ENCODE results near the gene SEC22B.
"Not testable (repeated sequence)": the region's sequence is repeated elsewhere in the genome, so short reads cannot be mapped to it uniquely, and the experiment has no call there.

SEC22B gene

DNA sequence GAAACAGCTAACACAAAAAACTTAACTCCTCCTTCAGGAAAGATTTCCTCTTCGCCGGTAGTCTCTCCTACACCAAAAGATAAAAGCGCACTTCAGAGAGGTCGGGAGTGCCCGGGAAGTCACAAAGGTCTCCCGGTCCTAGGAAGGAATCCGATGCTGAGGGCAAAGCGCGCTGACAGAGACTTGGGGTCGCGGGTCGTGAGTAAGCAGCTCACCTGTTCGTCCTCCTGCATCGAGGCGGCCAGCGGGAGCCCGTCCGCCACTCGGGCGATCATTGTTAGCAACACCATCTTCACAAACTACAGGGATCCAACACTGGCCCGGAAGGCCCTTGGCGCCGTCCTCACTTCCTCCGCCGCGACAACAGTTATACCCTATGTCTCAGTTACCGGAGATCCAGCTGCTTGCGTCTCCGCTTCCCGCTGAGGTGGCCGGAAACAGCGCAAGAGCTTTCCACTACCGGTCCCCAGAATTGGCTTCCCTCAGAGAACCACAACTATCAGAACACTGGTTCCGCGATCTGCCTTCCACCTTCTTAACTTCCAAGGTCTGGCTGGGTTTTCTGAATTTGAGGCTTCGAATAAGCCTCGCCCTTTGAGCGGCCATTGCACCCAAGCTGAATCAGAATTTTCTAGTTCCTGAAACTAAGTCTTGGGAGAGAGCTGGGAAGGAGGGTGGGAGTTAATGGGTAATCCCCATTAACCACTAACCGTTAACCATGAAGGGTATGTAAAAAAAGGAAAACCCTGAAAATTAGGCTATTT, at the start of gene SEC22B:
SEC22B (minus strand) TSS at position 429 of the 764 bp plus-strand sequence; CDS start at position 290, 139 bp downstream.
- peak; percentile 71 to 78 for DNase-seq (ENCODE audit: low read depth in 1 of 2, low spot score in 1 of 2)

DNA sequence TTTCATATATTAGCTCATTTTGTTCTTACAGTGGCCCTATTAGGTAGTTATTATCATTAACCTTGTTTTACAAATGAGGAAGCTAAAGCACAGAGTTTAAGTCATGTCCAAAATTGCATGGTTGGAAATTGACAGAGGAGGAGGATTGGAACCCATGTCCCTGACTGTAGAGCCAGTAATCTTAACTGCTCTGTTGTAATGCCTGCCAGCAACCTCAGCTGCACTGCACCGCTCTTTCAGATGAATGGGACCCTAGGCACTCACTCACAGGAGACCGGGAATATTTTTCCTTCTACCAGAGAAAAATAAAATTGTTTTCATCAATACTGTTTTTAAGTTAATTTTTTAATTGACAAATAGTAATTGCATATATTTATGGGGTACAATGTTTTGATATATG, 41.6 kb upstream of the SEC22B start:
- not testable (repeated sequence) for DNase-seq (ENCODE audit: low read depth in 1 of 2, low spot score in 1 of 2)

DNA sequence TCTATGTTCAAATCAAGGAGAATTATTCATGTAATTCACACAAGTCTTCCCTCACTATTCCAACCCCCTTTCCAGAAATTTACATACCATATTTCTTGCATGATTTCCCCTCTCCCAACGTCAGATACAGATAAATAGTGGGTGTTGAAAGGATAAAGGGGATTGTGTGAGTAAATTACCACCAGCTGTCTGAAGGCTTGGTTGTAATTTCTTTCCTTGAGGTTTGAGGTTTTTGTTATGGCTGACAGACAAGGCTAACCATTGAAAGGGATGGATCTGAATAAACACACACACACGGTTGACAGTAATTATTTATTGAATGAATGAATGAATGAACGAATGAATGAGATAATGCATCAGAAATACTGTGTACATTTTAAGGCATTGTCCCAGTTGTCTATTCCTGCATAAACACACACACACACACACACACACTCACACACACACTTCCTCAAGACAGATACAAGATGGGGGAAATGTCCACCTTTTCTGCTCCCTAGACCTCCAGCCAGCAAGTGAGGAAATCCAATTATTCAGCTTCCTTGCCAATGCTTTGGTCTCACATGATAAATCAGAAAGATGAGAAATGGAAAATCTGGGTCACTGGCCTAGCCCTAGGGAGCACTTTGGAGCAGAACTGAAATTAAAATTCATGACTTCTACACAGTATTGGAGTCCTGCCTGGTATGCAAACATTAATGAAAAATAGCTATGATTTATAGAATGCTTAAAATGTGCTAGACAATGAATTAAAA, 41.0 kb upstream of the SEC22B start:
- DNase-seq (ENCODE audit: low read depth in 1 of 2, low spot score in 1 of 2): not testable (repeated sequence)

DNA sequence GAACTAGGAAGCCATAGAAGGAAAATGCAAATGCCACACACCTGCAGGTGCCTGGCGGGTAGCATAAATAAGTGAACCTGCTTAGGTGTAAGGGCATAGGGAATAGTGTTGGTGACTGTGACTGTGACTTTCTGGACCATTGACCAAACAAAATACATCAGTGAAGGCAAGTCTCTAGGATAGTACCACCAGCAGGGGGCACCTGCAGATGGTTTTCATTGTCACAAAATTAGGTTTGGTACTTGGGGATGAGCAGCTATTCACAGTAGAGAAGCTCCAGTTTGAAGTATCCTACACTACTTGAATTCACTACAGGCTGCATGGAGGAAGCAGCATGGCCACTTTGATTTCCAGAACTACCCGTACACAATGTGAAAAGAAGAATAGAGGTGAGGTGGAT, 37.3 kb upstream of the SEC22B start:
- DNase-seq (ENCODE audit: low read depth in 1 of 2, low spot score in 1 of 2): not testable (repeated sequence)

DNA sequence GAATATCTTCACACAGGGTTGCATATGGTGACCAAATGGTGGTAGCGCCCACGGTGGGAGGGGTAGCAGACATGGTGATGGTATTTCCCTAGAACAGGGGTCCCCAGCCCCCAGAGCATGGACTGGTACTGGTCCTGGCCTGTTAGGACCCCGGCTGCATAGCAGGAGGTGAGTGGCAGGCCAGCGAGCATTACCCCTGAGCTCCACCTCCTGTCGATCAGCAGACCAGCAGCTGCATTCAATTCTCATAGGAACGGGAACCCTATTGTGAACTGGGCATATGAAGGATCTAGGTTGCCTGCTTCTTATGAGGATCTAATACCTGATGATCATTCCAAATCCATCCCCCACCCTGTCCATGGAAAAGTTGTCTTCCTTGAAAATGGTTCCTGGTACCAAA, 34.4 kb upstream of the SEC22B start:
- DNase-seq (ENCODE audit: low read depth in 1 of 2, low spot score in 1 of 2): not testable (repeated sequence)

DNA sequence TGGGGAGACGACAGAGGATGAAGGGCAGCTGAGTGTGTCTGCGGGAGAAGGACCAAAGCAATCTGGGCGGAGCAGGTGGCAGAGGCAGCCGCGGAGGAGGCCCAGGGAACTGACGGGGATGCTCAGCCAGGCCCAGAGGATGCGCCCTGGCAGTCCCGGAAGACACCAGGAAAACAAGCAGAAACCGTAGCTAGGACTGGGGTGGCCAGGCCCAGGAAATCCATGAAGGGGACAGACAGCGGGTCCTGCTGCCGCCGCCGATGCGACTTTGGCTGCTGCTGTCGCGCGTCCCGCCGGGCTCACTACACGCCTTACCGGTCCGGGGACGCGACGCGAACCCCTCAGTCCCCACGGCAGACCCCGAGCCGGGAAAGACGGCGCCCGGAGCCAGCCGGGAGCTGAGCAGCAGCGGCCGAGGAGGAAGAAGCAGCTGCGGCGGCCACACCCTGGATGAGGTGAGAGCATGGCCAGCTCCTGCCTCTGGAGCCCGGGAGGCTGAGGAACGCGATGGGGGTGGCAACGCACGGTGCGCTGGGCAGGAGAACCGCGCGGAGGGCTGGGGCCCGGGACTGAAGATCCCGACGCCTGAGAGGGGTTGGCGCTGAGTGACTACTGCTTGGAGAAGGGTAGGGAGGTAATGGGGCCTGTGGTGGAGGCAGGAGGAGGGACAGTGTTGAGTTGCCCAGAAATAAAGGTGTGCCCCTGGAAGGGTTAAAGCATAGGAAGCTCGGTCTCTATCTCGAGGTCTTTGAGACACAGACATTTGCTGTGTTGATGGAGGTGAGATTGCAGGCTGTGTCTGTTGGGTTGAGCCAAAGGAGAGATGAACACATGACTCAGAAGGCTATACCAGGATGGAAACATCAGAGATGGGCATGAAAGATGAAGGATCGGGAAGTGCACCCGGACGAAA, 20.8 kb upstream of the SEC22B start:
- not testable (repeated sequence) for DNase-seq (ENCODE audit: low read depth in 1 of 2, low spot score in 1 of 2)

DNA sequence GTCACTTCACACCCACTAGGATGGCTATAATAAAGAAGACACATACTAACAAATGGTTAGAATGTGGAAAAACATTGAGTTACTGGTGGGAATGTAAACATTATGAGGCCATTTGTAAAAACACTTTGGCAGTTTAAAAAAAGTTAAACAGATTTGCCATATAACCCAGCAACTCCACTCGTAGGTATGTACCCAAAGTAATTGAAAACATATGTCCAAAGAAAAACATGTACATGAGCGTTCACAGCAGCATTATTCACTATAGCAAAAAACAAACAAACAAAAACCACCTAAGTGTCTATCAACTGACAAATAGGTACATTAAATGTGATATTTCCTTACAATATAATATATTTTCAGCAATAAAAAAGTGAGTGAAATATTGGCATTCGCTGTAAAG, 12.3 kb upstream of the SEC22B start:
- not testable (repeated sequence) for DNase-seq (ENCODE audit: low read depth in 1 of 2, low spot score in 1 of 2)

DNA sequence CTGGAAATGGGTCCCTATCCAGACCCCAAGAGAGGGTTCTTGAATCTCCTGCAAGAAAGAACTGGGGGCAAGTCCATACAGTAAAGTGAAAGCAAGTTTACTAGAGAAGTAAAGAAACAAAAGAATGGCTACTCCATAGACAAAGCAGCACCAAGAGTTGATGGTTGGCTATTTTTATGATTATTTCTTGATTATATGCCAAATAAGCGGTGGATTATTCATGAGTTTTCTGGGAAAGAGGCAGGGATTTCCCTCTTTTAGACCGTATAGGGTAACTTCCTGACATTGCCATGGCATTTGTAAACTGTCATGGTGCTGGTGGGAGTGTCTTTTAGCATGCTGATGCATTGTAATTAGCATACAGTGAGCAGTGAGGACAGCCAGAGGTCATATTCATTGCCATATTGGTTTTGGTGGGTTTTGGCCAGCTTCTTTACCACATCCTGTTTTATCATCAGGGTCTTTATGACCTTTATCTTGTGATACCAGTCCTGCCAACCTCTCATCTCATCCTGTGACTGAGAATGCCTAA, 5.9 kb upstream of the SEC22B start:
- not testable (repeated sequence) for DNase-seq (ENCODE audit: low read depth in 1 of 2, low spot score in 1 of 2)

DNA sequence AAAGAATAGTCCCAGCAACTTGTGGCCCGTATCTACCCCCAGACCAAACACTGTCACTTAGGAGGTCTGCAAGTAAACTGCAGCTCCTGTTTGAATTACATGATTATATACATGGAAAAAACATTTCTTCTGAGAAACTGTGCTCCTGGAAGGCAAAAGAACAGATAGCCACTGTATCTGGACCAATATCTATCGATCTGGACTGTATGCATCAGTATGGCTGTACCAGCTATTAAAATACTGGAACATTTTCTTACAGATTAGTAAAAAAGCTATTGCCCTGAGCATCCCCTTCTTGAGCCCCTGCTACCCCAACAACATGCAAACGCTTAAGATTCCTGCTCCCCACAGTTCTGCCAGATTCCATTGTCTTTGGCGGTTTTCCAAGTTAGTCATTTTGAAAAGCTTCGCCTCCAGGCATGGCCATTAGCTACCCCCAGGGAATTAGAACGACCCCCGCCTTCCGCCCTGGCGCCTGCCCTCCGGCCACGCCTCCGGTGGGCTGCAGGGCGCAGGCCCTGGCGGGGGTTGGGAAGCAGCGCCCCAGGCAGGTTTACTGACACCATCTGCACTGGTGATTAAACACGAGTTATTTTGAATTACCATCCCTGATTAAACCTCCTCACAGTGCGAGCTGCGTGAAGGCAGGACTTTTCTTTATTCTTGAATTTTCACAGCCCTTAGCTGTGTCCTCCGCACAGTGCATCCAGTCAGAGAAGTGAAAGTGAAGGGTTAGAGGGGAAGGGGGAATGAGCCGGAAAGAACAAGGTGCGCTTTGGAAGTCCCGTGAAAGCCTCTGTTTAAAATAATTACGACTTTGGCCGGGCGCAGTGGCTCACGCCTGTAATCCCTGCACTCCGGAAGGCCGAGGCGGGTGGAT, 3.7 kb upstream of the SEC22B start:
- DNase-seq (ENCODE audit: low read depth in 1 of 2, low spot score in 1 of 2): not testable (repeated sequence)

DNA sequence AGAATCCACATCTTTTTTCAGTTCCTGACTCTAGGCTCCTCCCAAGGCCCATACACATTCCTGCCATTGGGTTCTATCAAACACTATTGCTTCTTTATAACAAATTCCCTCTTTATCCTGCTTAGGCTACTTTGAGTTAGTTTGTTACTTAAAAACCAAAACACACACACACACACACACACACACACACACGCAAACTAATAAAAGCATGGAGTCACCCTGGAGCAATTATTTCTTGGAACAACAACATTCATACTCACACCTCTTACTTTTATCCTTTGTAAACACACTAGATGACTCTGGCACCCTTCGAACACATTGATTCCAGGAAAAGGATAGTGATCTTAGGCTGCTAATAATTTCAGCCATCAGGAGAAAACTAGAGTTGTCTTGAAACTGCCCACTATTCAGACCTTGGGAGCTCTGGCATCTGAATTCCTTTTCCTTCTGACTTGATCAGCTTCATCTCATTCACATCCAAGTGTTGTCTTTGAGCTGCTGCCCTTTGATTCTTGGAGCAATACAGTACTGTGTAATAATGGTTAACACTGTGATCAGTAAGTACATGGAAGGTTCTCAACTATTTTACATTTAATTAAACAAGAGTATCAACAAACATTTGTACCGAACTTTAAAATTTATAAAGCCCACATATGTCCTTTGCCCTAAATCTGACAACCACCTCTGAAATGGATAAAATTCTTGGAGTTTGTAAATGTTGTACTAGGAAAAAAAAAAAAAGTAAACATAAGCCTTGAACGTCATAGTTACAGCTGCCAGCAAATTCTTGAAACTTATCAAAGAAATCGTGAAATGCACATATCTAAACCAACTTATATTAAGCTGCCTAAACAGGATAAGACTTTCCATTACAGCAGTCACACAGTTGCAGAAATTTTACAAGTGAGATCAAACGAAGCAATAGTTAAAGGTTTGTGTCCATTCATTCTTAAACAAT, 2.8 kb upstream of the SEC22B start:
- no peak for DNase-seq (ENCODE audit: low read depth in 1 of 2, low spot score in 1 of 2)

DNA sequence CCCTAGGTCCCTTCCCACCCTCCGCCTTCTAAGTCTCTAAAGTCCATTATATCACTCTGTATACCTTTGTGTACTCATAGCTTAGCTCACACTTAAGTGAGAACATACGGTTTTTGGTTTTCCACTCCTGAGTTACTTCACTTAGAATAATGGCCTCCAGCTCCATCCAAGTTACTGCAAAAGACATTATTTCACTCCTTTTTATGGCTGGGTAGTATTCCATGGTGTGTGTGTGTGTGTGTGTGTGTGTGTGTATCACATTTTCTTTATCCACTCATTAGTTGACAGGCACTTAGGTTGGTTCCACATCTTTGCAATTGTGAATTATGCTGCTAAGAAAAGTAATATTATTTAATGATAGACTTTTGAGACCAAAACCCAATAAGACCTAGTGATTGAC, 1.7 kb upstream of the SEC22B start:
- not testable (repeated sequence) for DNase-seq (ENCODE audit: low read depth in 1 of 2, low spot score in 1 of 2)

DNA sequence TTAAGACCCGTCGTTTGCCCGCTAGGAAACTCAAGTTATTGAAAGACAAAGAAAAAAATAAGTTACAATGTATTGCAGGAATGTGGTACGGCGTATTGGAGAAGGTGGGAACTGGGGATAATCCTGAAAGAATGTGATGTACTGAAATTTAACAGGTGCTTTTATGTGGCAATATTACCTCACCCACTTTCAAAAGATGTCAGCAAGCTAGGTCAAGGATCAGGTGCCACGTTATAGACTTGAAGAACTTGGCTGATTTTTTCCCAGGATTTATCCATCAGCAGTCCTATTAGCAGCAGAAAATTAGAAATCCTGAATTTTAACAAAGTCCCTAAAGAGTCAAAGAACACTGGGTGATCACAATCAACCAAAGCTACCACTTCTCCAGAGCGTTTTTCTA, 632 bp downstream of the SEC22B start:
- not testable (repeated sequence) for DNase-seq (ENCODE audit: low read depth in 1 of 2, low spot score in 1 of 2)

DNA sequence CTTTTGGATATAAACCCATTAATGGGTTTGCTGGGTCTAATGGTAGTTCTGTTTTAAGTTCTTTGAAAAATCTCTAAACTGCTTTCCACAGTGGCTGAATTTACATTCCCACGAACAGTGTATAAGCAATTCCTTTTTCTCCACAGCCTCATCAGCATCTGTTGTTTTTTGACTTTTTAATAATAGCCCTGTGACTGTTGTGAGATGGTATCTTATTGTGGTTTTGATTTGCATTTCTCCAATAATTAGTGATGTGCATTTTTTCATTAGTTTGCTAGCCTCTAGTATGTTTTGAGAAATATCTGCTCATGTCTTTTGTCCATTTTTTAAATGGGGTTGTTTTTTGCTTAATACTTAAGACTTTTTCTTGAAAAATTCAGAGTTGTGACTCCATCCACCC, 11.6 kb downstream of the SEC22B start:
- DNase-seq (ENCODE audit: low read depth in 1 of 2, low spot score in 1 of 2): not testable (repeated sequence)

DNA sequence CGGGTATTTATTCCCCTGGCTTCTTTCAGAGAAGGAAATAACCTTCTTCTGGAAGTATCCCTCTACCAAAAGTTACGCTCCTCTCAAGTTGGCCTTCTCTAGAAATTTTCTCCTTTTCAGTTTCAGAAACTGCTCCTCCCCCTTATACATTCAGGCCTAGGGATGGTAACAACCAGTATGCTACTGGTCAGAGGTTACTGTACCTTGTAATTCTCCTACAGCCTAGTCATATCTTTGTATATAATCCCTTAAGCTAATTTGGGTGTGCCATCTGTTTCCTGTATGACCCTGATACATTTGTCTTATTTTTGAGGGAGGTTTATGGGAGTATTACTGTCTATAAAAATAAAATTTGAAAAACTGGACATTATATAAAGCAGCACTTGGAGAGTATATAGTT, 14.3 kb downstream of the SEC22B start:
- DNase-seq (ENCODE audit: low read depth in 1 of 2, low spot score in 1 of 2): not testable (repeated sequence)

DNA sequence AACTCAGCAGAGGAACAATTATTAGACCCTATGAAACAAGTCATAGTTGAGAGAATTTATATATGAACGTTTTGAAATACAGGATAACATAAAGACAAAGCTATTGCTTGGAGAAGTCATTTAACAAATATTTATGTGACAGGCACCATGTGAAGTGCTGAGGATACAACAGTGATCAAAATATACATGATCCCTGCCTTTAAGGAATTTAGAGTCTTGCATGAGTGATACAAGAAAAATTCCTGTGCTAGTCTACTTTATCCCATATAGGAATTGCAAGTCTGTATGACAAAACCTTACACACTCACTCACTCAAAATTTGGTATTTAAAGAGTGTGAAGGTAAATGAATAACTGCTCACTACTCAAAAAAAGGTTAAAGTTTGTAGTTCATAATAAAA, 17.8 kb downstream of the SEC22B start:
- not testable (repeated sequence) for DNase-seq (ENCODE audit: low read depth in 1 of 2, low spot score in 1 of 2)

DNA sequence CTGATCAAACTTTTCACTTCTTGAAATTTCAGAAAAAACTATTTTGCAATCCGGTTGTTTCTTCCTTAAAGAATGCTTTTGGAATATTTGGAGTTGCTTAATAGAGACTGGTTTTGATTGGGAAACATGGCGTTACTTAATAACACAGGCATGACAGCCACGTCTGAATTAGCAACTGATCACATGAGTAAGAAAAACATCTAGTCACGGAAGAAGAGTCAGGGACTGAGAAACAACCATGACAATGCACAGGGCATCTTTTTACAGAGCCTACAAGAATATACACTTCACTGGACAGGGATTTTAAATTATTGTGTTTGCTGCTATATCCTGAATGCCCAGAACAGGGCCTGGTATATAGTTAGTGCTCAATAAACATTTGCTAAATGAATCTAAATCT, 18.2 kb downstream of the SEC22B start:
- not testable (repeated sequence) for DNase-seq (ENCODE audit: low read depth in 1 of 2, low spot score in 1 of 2)

DNA sequence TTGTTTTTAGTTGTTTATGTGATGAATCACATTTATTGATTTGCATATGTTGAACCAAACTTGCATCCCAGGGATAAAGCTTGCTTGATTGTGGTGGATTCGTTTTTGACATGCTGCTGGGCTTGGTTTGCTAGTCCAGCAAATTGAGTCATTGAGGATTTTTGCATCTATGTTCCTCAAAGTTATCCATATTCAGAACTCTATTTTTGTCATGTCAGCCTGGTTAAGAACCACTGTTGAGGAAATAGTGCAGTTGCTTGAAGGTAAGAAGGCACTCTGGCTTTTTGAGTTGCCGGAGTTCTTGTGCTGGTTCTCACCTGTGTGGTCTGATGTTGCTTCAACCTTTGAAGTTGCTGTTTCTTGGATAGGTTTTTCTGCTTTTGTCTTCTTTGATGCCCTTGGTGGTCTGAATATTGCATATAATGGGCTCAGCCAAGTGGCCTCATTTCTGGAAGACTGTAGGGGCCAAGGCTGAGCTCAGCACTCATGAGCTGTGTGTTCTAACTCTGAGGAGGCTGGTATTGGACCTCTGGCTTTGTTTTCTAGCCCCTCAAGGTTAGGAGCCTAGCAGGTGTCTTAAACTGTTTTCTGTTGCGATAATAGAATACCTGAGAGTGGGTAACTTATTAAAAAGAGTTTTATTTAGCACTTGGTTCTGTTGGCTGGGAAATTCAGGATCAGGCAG, 26.0 kb downstream of the SEC22B start:
- DNase-seq (ENCODE audit: low read depth in 1 of 2, low spot score in 1 of 2): not testable (repeated sequence)

DNA sequence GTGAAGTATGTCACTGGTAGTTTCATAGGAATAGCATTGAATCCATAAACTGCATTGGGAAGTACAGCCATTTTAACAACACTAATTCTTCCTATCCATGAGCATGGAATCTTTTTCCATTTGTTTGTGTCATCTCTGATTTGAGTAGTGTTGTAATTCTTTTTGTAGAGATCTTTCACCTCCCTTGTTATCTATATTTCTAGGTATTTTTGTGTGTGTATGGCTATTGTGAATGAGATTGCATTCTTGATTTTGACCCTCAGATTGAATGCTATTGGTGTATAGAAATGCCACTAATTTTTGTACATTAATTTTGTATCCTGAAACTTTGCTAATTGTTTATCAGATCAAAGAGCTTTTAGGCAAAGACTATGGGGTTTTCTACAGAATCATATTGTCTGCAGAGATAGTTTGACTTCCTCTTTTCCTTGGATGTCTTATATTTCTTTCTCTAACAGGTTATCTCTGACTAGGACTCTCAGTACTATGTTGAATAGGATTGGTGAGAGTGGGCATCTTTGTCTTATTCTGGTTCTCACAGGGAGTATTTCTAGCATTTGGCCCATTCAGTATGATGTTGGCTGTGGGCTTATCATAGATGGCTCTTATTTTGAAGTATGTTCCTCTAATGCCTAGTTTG, 26.8 kb downstream of the SEC22B start:
- not testable (repeated sequence) for DNase-seq (ENCODE audit: low read depth in 1 of 2, low spot score in 1 of 2)
